GM21390 (cell line): Measurements from ENCODE around the gene BUD13.

Experiments used
- ATAC-seq: cut with Tn5 transposase; IDR thresholded peaks from one replicate; pipeline ENCODE4 v1.9.1; 2021; ENCODE audit not compliant: unreplicated experiment

The BUD13 gene

DNA sequence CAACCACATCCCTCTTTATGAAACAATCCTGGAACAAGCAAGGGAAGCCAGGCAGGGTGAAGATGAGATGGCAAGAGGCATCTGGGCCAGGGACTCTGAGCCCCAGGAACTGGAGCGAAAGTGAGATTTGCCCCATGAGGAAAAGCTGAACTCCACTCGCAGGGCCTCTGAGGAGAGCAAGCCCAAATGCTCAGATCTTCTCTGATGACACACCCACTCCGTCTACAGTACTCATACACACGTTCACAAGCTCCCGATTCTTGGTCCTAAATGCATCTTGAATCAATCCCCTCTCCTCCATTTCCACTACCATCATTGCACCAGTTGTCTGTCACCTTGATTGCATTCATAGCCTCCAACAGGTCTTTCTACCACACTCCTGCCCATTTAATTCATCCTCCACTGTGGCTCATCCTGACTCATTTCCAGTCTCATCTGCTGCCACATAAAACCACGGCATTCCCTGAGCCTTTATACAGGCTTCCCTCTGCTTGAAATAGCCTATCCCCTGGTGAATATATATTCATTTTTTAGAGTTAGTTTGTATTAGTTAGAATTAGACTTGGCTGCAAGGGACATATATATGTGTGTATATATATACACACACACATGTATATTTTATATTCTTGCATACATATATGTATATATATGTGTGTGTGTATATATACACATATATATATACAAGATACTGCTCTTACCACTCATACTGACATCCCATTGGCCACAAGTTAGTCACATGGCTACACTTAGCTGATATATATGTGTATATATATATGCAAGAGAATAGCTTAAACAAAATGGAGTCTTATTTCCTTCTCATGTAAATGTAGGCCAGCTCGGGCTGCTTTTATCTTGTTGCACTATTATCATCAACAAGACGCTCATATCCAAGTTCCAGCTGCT, 20.3 kb upstream of the BUD13 start:
- no peak for ATAC-seq

DNA sequence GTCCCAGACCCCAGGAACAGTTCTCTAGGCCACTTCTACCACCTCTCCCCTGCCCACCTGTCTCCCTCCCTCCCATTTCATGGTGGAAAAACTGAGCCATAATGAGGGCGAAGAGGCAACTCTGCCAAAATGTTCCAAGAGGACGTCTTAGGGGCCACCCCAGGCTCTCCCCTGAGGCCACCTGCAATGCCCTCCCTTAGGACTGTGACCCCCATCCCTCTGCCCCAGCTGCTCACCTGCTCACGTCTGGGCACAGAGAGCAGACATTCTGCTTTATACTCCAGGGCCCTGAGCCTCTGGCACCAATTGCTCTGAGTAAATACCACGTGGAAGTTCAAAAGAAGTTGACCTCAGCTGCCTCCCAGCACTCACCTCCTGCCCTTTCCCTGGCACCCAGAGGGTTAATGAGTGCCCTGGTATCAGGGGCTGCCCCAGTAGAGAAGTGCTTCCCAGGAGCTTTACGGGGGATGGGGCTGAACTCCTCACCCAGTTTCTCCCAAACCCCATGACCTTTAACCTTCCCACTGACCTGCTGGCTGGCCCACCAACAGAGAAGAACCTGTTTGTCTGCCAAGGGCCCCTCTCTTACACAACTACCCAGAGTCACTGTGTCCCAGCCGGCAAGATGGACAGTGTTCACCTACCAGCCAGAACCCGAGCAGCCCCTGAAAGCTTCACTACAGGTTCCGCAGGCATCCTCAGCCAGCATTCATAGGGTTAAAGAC, 19.5 kb upstream of the BUD13 start:
- no peak for ATAC-seq

- ATAC-seq: no peak
These were observed 19.0 kb upstream of the BUD13 start, which contains the start of gene APOA5 for GRCh38 chr11:116791813-116792143. Gene APOA5, minus strand, starts transcription at chr11:116791879. Its CDS starts 19 bp downstream, at chr11:116791860.

DNA sequence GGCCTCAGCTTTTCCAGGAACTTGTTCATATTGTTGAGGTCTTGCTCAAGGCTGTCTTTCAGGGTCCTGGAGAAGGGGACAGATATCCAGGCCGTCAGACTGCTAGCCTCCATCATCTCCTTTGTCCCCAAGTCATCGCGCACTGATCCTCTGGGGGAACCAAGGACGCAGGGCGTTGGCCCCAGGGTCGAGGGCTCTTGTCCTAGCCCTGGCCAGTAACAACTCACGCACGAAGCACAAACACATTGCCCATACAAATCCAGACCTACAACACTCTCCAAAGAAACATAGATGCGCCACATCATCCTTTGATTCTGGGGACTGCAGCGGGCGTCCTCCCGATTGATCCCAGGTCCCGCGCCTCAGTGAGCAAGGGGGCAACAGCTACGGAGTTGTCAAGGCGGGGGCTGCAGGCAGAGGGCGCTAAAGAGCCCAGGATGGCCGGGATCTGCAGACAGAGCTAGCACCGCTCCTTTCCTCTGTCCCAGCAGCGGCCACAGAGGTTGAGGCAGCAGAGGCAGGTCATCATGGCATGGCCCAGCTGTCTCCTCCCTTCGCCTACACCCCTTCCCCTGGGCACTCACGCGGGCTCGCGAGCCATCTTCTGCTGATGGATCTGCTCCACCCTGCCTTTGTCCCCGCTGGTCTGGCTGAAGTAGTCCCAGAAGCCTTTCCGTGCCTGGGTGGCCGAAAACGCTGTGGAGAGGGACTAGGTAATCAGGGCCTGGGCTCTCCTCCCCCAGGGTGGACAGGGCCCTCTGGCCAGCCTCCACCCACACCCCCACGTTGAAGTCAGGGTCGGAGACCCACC, 18.4 kb upstream of the BUD13 start:
- no peak for ATAC-seq

- ATAC-seq: no peak
These were observed 17.6 kb upstream of the BUD13 start for GRCh38 chr11:116790167-116791001.

DNA sequence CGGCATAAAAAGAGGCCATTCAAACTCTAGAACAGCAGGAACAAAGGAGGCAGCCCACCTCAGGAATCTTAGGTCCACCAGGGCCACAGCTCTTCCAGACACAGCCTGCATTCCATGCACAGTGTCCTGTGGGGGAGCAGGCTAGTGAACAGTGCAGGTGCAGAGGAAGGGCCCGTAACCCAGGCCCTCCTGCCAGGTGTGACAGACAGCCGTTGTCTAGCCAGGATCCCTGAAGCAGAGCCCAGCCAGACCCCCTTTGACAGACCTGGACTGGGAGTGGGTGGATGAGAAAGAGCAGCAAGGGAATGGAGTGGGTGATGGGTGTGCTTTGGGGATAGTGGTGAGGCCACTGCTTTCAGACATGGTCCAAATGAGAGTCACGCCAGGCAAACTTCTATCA, 16.2 kb upstream of the BUD13 start:
- no peak for ATAC-seq

- no peak for ATAC-seq
These were observed 15.7 kb upstream of the BUD13 start for GRCh38 chr11:116788534-116788933.

GRCh38 chr11:116787786-116788486, 15.1 kb upstream of the BUD13 start, which contains the start of gene ZPR1:
Gene ZPR1, minus strand, starts transcription at chr11:116788023. Its CDS starts 33 bp downstream, at chr11:116787990.
- ATAC-seq: peak; percentile 90

DNA sequence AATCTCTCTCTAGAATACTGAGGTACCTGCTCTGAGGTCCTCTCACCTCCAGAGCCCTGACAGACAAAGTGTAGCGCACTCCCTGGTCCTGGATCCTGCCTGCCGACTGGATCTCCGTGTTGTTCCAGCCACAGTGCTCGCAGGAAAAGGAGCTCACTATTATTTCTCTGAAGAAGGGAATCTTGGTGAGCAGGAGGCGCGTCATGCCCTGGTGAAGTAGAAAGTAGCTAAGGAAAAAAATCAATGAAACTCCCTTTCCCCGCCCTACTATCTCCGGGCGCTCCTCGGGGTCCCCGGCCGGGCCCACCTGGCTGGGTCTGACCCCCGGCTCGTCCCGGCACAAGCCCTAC, 14.6 kb upstream of the BUD13 start:
- ATAC-seq: no peak

GRCh38 chr11:116786966-116787365, 14.2 kb upstream of the BUD13 start:
- no peak for ATAC-seq

DNA sequence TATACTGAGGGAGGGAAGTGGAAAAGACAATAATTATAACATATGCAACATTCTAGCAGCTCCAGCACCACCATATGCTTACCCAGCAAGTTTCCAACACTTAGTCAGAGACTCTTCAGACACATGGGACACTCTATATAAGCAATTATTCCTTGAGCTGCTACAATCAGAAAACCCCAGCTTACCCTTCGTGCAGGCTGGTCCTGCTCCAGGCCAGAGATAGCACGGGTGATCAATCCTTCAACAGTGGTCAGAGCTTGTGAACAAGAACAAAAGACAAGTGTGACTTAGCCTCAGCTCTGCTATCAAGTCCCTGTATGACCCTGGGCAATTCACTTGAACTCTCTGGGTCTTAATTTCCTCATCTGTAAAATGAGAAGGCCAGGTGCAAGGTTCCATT, 13.5 kb upstream of the BUD13 start:
- no peak for ATAC-seq

DNA sequence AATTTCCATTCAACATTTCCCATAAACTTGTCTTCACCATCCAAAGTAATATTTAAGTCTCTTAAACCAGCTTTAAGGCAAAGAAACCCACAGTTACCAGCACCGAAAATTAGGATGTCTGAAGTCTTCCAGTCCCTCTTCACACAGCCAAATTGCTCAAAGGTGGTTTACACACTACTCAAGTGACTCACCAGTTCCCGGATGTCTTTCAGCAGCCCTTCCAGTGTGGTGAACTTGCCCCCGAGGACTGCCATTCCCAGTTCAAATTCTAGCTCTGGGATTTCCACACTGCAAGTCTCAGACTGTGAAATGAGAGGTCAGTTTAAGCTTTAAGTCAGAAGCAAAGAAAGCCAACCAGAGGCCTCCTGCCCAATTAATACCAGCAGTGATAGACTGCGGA, 9.9 kb upstream of the BUD13 start:
- no peak for ATAC-seq

- no peak for ATAC-seq
These were observed 5.8 kb upstream of the BUD13 start for GRCh38 chr11:116778556-116778955.

DNA sequence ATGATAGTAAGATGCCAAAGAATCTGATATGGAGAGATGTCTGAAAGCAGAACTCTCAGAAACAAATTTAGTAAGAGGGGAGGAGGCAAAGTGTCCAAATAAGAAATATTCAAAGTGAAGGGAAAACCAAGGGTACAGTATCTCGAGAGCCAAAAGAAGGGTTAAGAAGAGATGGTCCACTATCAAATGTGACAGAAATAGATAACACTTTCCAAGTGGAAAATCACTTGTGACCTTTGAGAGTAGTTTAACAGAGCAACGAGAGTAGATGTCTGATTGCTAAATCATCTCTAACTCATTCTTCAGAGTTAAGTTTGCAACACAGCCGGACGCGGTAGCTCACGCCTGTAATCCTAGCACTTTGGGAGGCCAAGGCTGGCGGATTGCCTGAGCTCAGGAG, 4.3 kb upstream of the BUD13 start:
- no peak for ATAC-seq

DNA sequence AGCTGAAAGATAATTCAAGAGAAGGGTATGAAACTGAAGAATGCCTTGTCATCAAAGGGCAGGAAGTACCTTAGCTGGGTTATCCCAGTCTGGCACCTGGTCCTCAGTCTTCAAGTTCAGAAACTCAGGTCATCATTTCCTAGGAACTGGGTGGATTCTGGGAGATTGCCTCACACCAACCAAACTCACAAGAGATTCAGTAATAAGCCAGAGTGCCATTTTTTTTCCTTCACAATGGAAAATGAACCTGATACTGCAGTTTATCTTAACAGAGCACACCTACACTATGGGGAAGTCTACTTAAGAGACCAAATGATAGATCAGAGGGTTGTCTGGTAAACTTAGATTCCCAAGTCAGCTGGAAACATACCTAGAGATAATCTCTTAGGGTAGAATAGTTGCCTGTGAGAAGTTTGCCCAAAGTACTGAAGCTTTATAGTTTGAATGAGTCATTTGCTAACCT, 3.8 kb upstream of the BUD13 start:
- no peak for ATAC-seq

GRCh38 chr11:116775975-116776374, 3.2 kb upstream of the BUD13 start:
- ATAC-seq: no peak

GRCh38 chr11:116774661-116775060, 1.9 kb upstream of the BUD13 start:
- ATAC-seq: no peak

GRCh38 chr11:116773203-116774097, 663 bp upstream of the BUD13 start:
- ATAC-seq: peak; percentile 15

GRCh38 chr11:116771935-116772334, 852 bp downstream of the BUD13 start:
- no peak for ATAC-seq
